T-helper 1 cell treated with Interleukin-12 subunit alpha and Interleukin-12 subunit beta and Interleukin-4 antibody, amounts not matched to agents 30 ng/mL and 1 ng/mL, for 36 hours (primary cell): Measurements from ENCODE around the gene FXYD5. TPM values are rescaled to one million over a fixed set of nuclear protein-coding genes. Genes with fewer than 3 reads are reported as not detected.

ENCODE experiments used
- intact Hi-C: fragments of 100-400 bp; cut with micrococcal nuclease; formaldehyde crosslinking; loops from one replicate; pipeline ENCODE4 v1.15.1; 2024
- total RNA-seq: library from RNA; stranded (reverse); gene quantifications from 2 replicates; pipeline ENCODE4 v1.2.3, GENCODE V29; 2022

The FXYD5 gene
- total RNA-seq, 1 donor from 2014 or later, result 365 TPM

- intact Hi-C loops, result loop anchor here (1.0 to 5.0 kb wide), 2 partner anchors 36 to 254 kb away; no protein-coding TSS in a partner anchor
Observed at GRCh38 chr19:35208121-35208520, 53.6 kb downstream of the FXYD5 start.

- intact Hi-C loops, result loop anchor here (1.0 to 10.0 kb wide), 8 partner anchors 37 to 695 kb away; partner anchors contain the start of genes ETV2, HCST, LSR and NFKBID
Observed at GRCh38 chr19:35209646-35210045, 55.1 kb downstream of the FXYD5 start.

GRCh38 chr19:35211545-35212230, 57.2 kb downstream of the FXYD5 start:
- intact Hi-C loops, result loop anchor here (1.0 to 10.0 kb wide), 6 partner anchors 36 to 693 kb away; partner anchors contain the start of genes ETV2, FFAR1, HCST and LSR

GRCh38 chr19:35212241-35212640, 57.7 kb downstream of the FXYD5 start:
- intact Hi-C loops, result loop anchor here (5.0 to 10.0 kb wide), 4 partner anchors 35 to 693 kb away; partner anchors contain the start of genes ETV2, HCST, LSR and NFKBID

GRCh38 chr19:35213663-35214632, 59.4 kb downstream of the FXYD5 start:
- intact Hi-C loops, result loop anchor here (5.0 to 10.0 kb wide), 4 partner anchors 33 to 691 kb away; partner anchors contain the start of genes ETV2, HCST, LSR and NFKBID

- intact Hi-C loops, result loop anchor here (5.0 to 10.0 kb wide), 4 partner anchors 32 to 690 kb away; partner anchors contain the start of genes ETV2, HCST, LSR and NFKBID
Observed at GRCh38 chr19:35214766-35215422, 60.4 kb downstream of the FXYD5 start.

- intact Hi-C loops, result loop anchor here (10.0 kb wide), 1 partner anchor 689 kb away; the partner anchor contains the start of genes HCST, NFKBID and TYROBP
Observed at GRCh38 chr19:35216016-35216832, 61.7 kb downstream of the FXYD5 start.

GRCh38 chr19:35216833-35217648, 62.5 kb downstream of the FXYD5 start:
- intact Hi-C loops, result loop anchor here (1.0 to 10.0 kb wide), 4 partner anchors 76 to 688 kb away; partner anchors contain the start of genes HCST, NFKBID and TYROBP

- intact Hi-C loops, result loop anchor here (1.0 to 10.0 kb wide), 4 partner anchors 76 to 687 kb away; partner anchors contain the start of genes HCST, NFKBID and TYROBP
Observed at GRCh38 chr19:35217649-35217990, 63.1 kb downstream of the FXYD5 start.

- intact Hi-C loops, result loop anchor here (10.0 kb wide), 1 partner anchor 686 kb away; the partner anchor contains the start of genes HCST, NFKBID and TYROBP
Observed at GRCh38 chr19:35219008-35219407, 64.5 kb downstream of the FXYD5 start.

Other genes starting within 250 kb of the FXYD5 start
- 3.2 and 3.5 TPM in 2 replicates for gene ZNF30, start 227.8 kb upstream of the FXYD5 start, total RNA-seq
- 12.4 and 14.0 TPM in 2 replicates for gene ZNF792, start 190.5 kb upstream of the FXYD5 start, total RNA-seq
- gene GRAMD1A, start 154.4 kb upstream of the FXYD5 start, total RNA-seq, result 76.6 and 78.3 TPM in 2 replicates
- 0.24 and 0.69 TPM in 2 replicates for gene SCN1B, start 124.3 kb upstream of the FXYD5 start, total RNA-seq
- gene HPN, start 113.0 kb upstream of the FXYD5 start, total RNA-seq, result not detected in 2 replicates
- gene FXYD3, start 38.9 kb upstream of the FXYD5 start, total RNA-seq, result not detected in 2 replicates
- 0.12 and 0.27 TPM in 2 replicates for gene LGI4, start 19.7 kb upstream of the FXYD5 start, total RNA-seq
- not detected in 2 replicates for gene FXYD1, start 15.9 kb upstream of the FXYD5 start, total RNA-seq
- 1.6 and 2.2 TPM in 2 replicates for gene FXYD7, start 11.5 kb upstream of the FXYD5 start, total RNA-seq
- not detected in 2 replicates for gene FAM187B, start 74.0 kb downstream of the FXYD5 start, total RNA-seq
- gene LSR, start 94.3 kb downstream of the FXYD5 start, total RNA-seq, result 4.5 and 5.6 TPM in 2 replicates
- 138 and 161 TPM in 2 replicates for gene USF2, start 114.2 kb downstream of the FXYD5 start, total RNA-seq
- 0.51 and 0.54 TPM in 2 replicates for gene HAMP, start 127.8 kb downstream of the FXYD5 start, total RNA-seq
- gene MAG, start 137.4 kb downstream of the FXYD5 start, total RNA-seq, result 0.32 TPM in 1 of 2 replicates, not detected in the other
- gene CD22, start 174.5 kb downstream of the FXYD5 start, total RNA-seq, result 2.4 and 3.2 TPM in 2 replicates
- gene FFAR1, start 193.2 kb downstream of the FXYD5 start, total RNA-seq, result 0.07 and 0.17 TPM in 2 replicates
- 0.17 and 0.25 TPM in 2 replicates for gene FFAR3, start 203.7 kb downstream of the FXYD5 start, total RNA-seq
- 0.17 and 0.27 TPM in 2 replicates for gene GPR42, start 216.3 kb downstream of the FXYD5 start, total RNA-seq